WTC11 (cell line): ENCODE data around the gene RNF224. TPM values are rescaled to one million over a fixed set of nuclear protein-coding genes. Genes with fewer than 3 reads are reported as not detected.

Experiments used
- ARID4B ChIP-seq: sonication (generic); formaldehyde crosslinking; IDR thresholded peaks from 2 replicates; pipeline ENCODE4 v1.8.0; 2023; ENCODE audit warnings: missing genetic modification reagents, mild to moderate bottlenecking, borderline replicate concordance
- CREM ChIP-seq: sonication (generic); formaldehyde crosslinking; IDR thresholded peaks from 2 replicates; pipeline ENCODE4 v1.8.1; 2022; ENCODE audit warnings: mild to moderate bottlenecking, missing genetic modification reagents, moderate library complexity
- E2F4 ChIP-seq: sonication (generic); formaldehyde crosslinking; IDR thresholded peaks from 2 replicates; pipeline ENCODE4 v1.8.1; 2022; ENCODE audit warnings: low read depth, mild to moderate bottlenecking, moderate library complexity, missing genetic modification reagents, borderline replicate concordance
- E2F5 ChIP-seq: sonication (generic); formaldehyde crosslinking; IDR thresholded peaks from 2 replicates; pipeline ENCODE4 v1.8.1; 2022; ENCODE audit warnings: mild to moderate bottlenecking, moderate library complexity, missing genetic modification reagents
- FOXK1 ChIP-seq: sonication (generic); formaldehyde crosslinking; IDR thresholded peaks from 2 replicates; pipeline ENCODE4 v1.8.0; 2022; ENCODE audit warnings: mild to moderate bottlenecking, moderate library complexity, missing genetic modification reagents
- FOXP4 ChIP-seq: sonication (generic); formaldehyde crosslinking; IDR thresholded peaks from 2 replicates; pipeline ENCODE4 v1.8.0; 2022; ENCODE audit warnings: mild to moderate bottlenecking, missing genetic modification reagents
- GABPB1 ChIP-seq: sonication (generic); formaldehyde crosslinking; IDR thresholded peaks from 2 replicates; pipeline ENCODE4 v1.8.1; 2023; ENCODE audit warnings: mild to moderate bottlenecking, missing genetic modification reagents
- HMGXB4 ChIP-seq: sonication (generic); formaldehyde crosslinking; IDR thresholded peaks from 2 replicates; pipeline ENCODE4 v1.8.1; 2023; ENCODE audit warnings: mild to moderate bottlenecking, moderate library complexity, missing genetic modification reagents
- IRF1 ChIP-seq: sonication (generic); formaldehyde crosslinking; IDR thresholded peaks from 2 replicates; pipeline ENCODE4 v1.8.0; 2023; ENCODE audit warnings: missing genetic modification reagents
- MYBL2 ChIP-seq: sonication (generic); formaldehyde crosslinking; IDR thresholded peaks from 2 replicates; pipeline ENCODE4 v1.8.1; 2023; ENCODE audit warnings: mild to moderate bottlenecking, moderate library complexity, missing genetic modification reagents
- NFYB ChIP-seq: sonication (generic); formaldehyde crosslinking; conservative IDR thresholded peaks from 2 replicates; pipeline ENCODE4 v1.8.0; 2022; ENCODE audit warnings: low read depth, missing genetic modification reagents
- OVOL2 ChIP-seq: fragments of 250-450 bp; sonication (Bioruptor Pico); IDR thresholded peaks from 2 replicates; pipeline ENCODE4 v1.9.0; 2021; ENCODE audit warnings: mild to moderate bottlenecking, borderline replicate concordance
- PREB ChIP-seq: sonication (generic); formaldehyde crosslinking; IDR thresholded peaks from 2 replicates; pipeline ENCODE4 v1.8.1; 2022; ENCODE audit warnings: mild to moderate bottlenecking, missing genetic modification reagents, moderate library complexity, borderline replicate concordance
- TEAD4 ChIP-seq: sonication (generic); formaldehyde crosslinking; IDR thresholded peaks from 2 replicates; pipeline ENCODE4 v1.8.0; 2022; ENCODE audit warnings: mild to moderate bottlenecking, missing genetic modification reagents
- USF2 ChIP-seq: sonication (generic); formaldehyde crosslinking; IDR thresholded peaks from 2 replicates; pipeline ENCODE4 v1.8.1; 2023; ENCODE audit warnings: mild to moderate bottlenecking, missing genetic modification reagents, moderate library complexity
- ZBTB21 ChIP-seq: sonication (generic); formaldehyde crosslinking; IDR thresholded peaks from 2 replicates; pipeline ENCODE4 v1.8.1; 2023; ENCODE audit warnings: mild to moderate bottlenecking, missing genetic modification reagents, borderline replicate concordance
- ZNF219 ChIP-seq: sonication (generic); formaldehyde crosslinking; IDR thresholded peaks from 2 replicates; pipeline ENCODE4 v1.8.0; 2023; ENCODE audit warnings: missing genetic modification reagents, mild to moderate bottlenecking, borderline replicate concordance
- ZNF263 ChIP-seq: sonication (generic); formaldehyde crosslinking; IDR thresholded peaks from 2 replicates; pipeline ENCODE4 v1.8.1; 2022; ENCODE audit warnings: low read depth, mild to moderate bottlenecking, moderate library complexity, missing genetic modification reagents
- ZNF423 ChIP-seq: fragments of 250-450 bp; sonication (Bioruptor Pico); IDR thresholded peaks from 2 replicates; pipeline ENCODE4 v2.1.2; 2022; ENCODE audit warnings: mild to moderate bottlenecking, moderate library complexity
- ZNF671 ChIP-seq: fragments of 250-450 bp; sonication (Bioruptor Pico); IDR thresholded peaks from 2 replicates; pipeline ENCODE4 v1.8.0; 2021; ENCODE audit warnings: mild to moderate bottlenecking
- ZSCAN18 ChIP-seq: fragments of 250-450 bp; sonication (Bioruptor Pico); IDR thresholded peaks from 2 replicates; pipeline ENCODE4 v2.1.2; 2022; ENCODE audit warnings: mild to moderate bottlenecking, moderate library complexity
- total RNA-seq: library from RNA; stranded (reverse); gene quantifications from 3 replicates; pipeline ENCODE4 v1.2.3, GENCODE V29; 2021

Gene RNF224
- total RNA-seq, 1 experiment from 2014 or later: 0.59 TPM

GRCh38 chr9:137205126-137206069 is 21.9 kb upstream of the RNF224 start, which contains the start of the genes NDOR1 and TMEM203 (continued):
- TF ChIP-seq MYBL2 (CRISPR knock-in tag) (peak; percentile 77; the same call in 1 of the 2 replicates), ZBTB21 (CRISPR knock-in tag) (no peak), IRF1 (CRISPR knock-in tag) (no peak), PREB (no peak), ZNF219 (no peak; the same call in 1 of the 2 replicates), TEAD4 (CRISPR knock-in tag) (no peak), ZNF671 (CRISPR knock-in tag) (no peak), OVOL2 (CRISPR knock-in tag) (no peak), HMGXB4 (CRISPR knock-in tag) (peak; percentile 64; the same call in 1 of the 2 replicates), E2F4 (CRISPR knock-in tag) (peak; percentile 72), ARID4B (CRISPR knock-in tag) (peak; percentile 82; the same call in 1 of the 2 replicates), ZNF423 (CRISPR knock-in tag) (no peak), FOXP4 (CRISPR knock-in tag) (peak; percentile 16), GABPB1 (CRISPR knock-in tag) (peak; percentile 93), ZSCAN18 (CRISPR knock-in tag) (no peak), ZNF263 (CRISPR knock-in tag) (no peak), FOXK1 (CRISPR knock-in tag) (peak; percentile 96), CREM (CRISPR knock-in tag) (peak; percentile 99), E2F5 (peak; percentile 95), NFYB (CRISPR knock-in tag) (no peak; the same call in 1 of the 2 replicates), USF2 (CRISPR knock-in tag) (no peak)
